NCI-H2227 (cell line): Measurements from ENCODE around the gene PARK7.
"Not testable (repeated sequence)": the region's sequence is repeated elsewhere in the genome, so short reads cannot be mapped to it uniquely, and the experiment has no call there.

Source experiments
- DNase-seq: peaks from one replicate; lab custom pipeline; 2025; ENCODE audit not compliant: unreplicated experiment; lab: John Stamatoyannopoulos, UW

The PARK7 gene

GRCh38 chr1:7942214-7942921 is 19.1 kb upstream of the PARK7 start:
- DNase-seq = peak; percentile 57

- no peak for DNase-seq
Observed at GRCh38 chr1:7943251-7943650, 18.3 kb upstream of the PARK7 start.

- no peak for DNase-seq
Observed at GRCh38 chr1:7948960-7949359, 12.6 kb upstream of the PARK7 start.

- DNase-seq = not testable (repeated sequence)
Observed at GRCh38 chr1:7952791-7953190, 8.7 kb upstream of the PARK7 start.

- DNase-seq = peak; percentile 94
Observed at GRCh38 chr1:7953850-7954609, 7.5 kb upstream of the PARK7 start.

GRCh38 chr1:7954683-7955082 is 6.8 kb upstream of the PARK7 start:
- no peak for DNase-seq

- DNase-seq = no peak
Observed at GRCh38 chr1:7956218-7957032, 5.1 kb upstream of the PARK7 start.

GRCh38 chr1:7960165-7960564 is 1.3 kb upstream of the PARK7 start:
- DNase-seq = no peak

GRCh38 chr1:7960867-7961215 is 670 bp upstream of the PARK7 start:
- DNase-seq = no peak

- no peak for DNase-seq
Observed at GRCh38 chr1:7962014-7962335, 464 bp downstream of the PARK7 start.

- no peak for DNase-seq
Observed at GRCh38 chr1:7962636-7963377, 1.3 kb downstream of the PARK7 start.

- DNase-seq = not testable (repeated sequence)
Observed at GRCh38 chr1:7963378-7963730, 1.8 kb downstream of the PARK7 start.

GRCh38 chr1:7963841-7964240 is 2.3 kb downstream of the PARK7 start:
- DNase-seq = not testable (repeated sequence)

- no peak for DNase-seq
Observed at GRCh38 chr1:7964476-7964875, 3.0 kb downstream of the PARK7 start.

GRCh38 chr1:7967196-7967595 is 5.7 kb downstream of the PARK7 start:
- no peak for DNase-seq

GRCh38 chr1:7967651-7968050 is 6.1 kb downstream of the PARK7 start:
- DNase-seq = no peak

GRCh38 chr1:7970246-7970645 is 8.7 kb downstream of the PARK7 start:
- no peak for DNase-seq

- no peak for DNase-seq
Observed at GRCh38 chr1:7971024-7971423, 9.5 kb downstream of the PARK7 start.

- DNase-seq = no peak
Observed at GRCh38 chr1:7972285-7972684, 10.8 kb downstream of the PARK7 start.

GRCh38 chr1:7973086-7973485 is 11.6 kb downstream of the PARK7 start:
- DNase-seq = no peak

GRCh38 chr1:7975212-7975865 is 13.8 kb downstream of the PARK7 start:
- DNase-seq = peak; percentile 86
